COLO829 (cell line): ENCODE data around the gene DYNLT4.
"Not testable (repeated sequence)": the region's sequence is repeated elsewhere in the genome, so short reads cannot be mapped to it uniquely, and the experiment has no call there.

Experiments
- DNase-seq: peaks from one replicate; pipeline ENCODE4 v3.0.0; 2012; ENCODE audit warnings: low spot score

Gene DYNLT4

GRCh38 chr1:44828841-44829440 is 21.8 kb upstream of the DYNLT4 start:
- no peak for DNase-seq

- DNase-seq: no peak
Observed at GRCh38 chr1:44828003-44828651, 21.0 kb upstream of the DYNLT4 start.

GRCh38 chr1:44827197-44828002 is 20.2 kb upstream of the DYNLT4 start:
- no peak for DNase-seq

GRCh38 chr1:44826375-44827196 is 19.4 kb upstream of the DYNLT4 start:
- DNase-seq: no peak

- DNase-seq: not testable (repeated sequence)
Observed at GRCh38 chr1:44824392-44824791, 17.2 kb upstream of the DYNLT4 start.

GRCh38 chr1:44822981-44823451 is 15.9 kb upstream of the DYNLT4 start:
- no peak for DNase-seq

- DNase-seq: no peak
Observed at GRCh38 chr1:44822131-44822701, 15.1 kb upstream of the DYNLT4 start.

GRCh38 chr1:44821240-44821715 is 14.1 kb upstream of the DYNLT4 start:
- no peak for DNase-seq

- DNase-seq: no peak
Observed at GRCh38 chr1:44820328-44821239, 13.4 kb upstream of the DYNLT4 start.

- peak; percentile 89 for DNase-seq
Observed at GRCh38 chr1:44819608-44820327, 12.6 kb upstream of the DYNLT4 start.

GRCh38 chr1:44819196-44819607 is 12.1 kb upstream of the DYNLT4 start:
- peak; percentile 63 for DNase-seq

GRCh38 chr1:44817771-44818495 is 10.8 kb upstream of the DYNLT4 start:
- DNase-seq: no peak

GRCh38 chr1:44817307-44817706 is 10.2 kb upstream of the DYNLT4 start:
- no peak for DNase-seq

GRCh38 chr1:44815926-44816325 is 8.8 kb upstream of the DYNLT4 start:
- DNase-seq: not testable (repeated sequence)

- no peak for DNase-seq
Observed at GRCh38 chr1:44812822-44813543, 5.8 kb upstream of the DYNLT4 start.

GRCh38 chr1:44811234-44811633 is 4.1 kb upstream of the DYNLT4 start:
- no peak for DNase-seq

GRCh38 chr1:44810762-44811105 is 3.6 kb upstream of the DYNLT4 start:
- DNase-seq: not testable (repeated sequence)

GRCh38 chr1:44810101-44810761 is 3.1 kb upstream of the DYNLT4 start:
- no peak for DNase-seq
